Activated CD4-positive, alpha-beta T cell treated with anti-CD3 and anti-CD28 coated beads for 36 hours (primary cell): ENCODE measurements around the gene RIPK3. TPM values are rescaled to one million over a fixed set of nuclear protein-coding genes. Genes with fewer than 3 reads are reported as not detected.
"Not testable (repeated sequence)": the region's sequence is repeated elsewhere in the genome, so short reads cannot be mapped to it uniquely, and the experiment has no call there.

Experiments used
- ATAC-seq: fragments of 200-7000 bp; cut with Tn5 transposase; one replicate; pipeline ENCODE4 v1.10.0; 2021; ENCODE audit warnings: mild to moderate bottlenecking, moderate library complexity
- CTCF ChIA-PET: fragments of 350-600 bp; sonication (Branson Sonifier 250); formaldehyde crosslinking; loops from one replicate; lab custom pipeline; 2021; ENCODE audit warnings: antibody characterized with exemption; lab: Charles Lee
- POLR2A ChIA-PET: fragments of 350-600 bp; sonication (Branson Sonifier 250); formaldehyde crosslinking; loops from one replicate; lab custom pipeline; 2021; ENCODE audit warnings: antibody characterized with exemption, inconsistent platforms; lab: Charles Lee
- DNase-seq: peaks from one replicate; pipeline ENCODE4 v3.0.0-alpha.2; 2020
- H3K27ac Mint-ChIP-seq: one replicate; pipeline ENCODE4 v1.8.0; 2021; ENCODE audit warnings: mixed read lengths
- H3K27me3 Mint-ChIP-seq: one replicate; pipeline ENCODE4 v1.8.0; 2021; ENCODE audit warnings: mixed read lengths
- H3K36me3 Mint-ChIP-seq: one replicate; pipeline ENCODE4 v1.8.0; 2021; ENCODE audit warnings: low read depth, mixed read lengths
- H3K4me1 Mint-ChIP-seq: one replicate; pipeline ENCODE4 v1.8.0; 2021; ENCODE audit warnings: mixed read lengths
- H3K4me3 Mint-ChIP-seq: one replicate; pipeline ENCODE4 v1.8.0; 2021; ENCODE audit warnings: mild to moderate bottlenecking, moderate library complexity, mixed read lengths
- H3K9me3 Mint-ChIP-seq: one replicate; pipeline ENCODE4 v1.8.0; 2021; ENCODE audit warnings: low read depth, mixed read lengths
- intact Hi-C, 2 experiments: fragments of 100-400 bp; cut with DNase I in 1 of 2; cut with micrococcal nuclease in 1 of 2; formaldehyde crosslinking; loops; one replicate each; pipeline versions ENCODE4 v1.14.2 to v1.15.1; 2022 to 2024; cut with DNase I, micrococcal nuclease
- total RNA-seq, 2 experiments: library from RNA; stranded (reverse); gene quantifications; one replicate each; pipeline ENCODE4 v1.2.3, GENCODE V29; 2021

RIPK3 gene
- total RNA-seq, 2 experiments from 2014 or later, result 8.9 to 9.4 TPM

GRCh38 chr14:24361326-24361725, 21.5 kb upstream of the RIPK3 start:
- no peaks in the 10 kb centered on the region for H3K9me3 Mint-ChIP-seq
- no peak overlapping the region for H3K27ac Mint-ChIP-seq
- DNase-seq (no peak), ATAC-seq (no peak)
- ChIA-PET CTCF (interaction anchor here (0.9 to 3.7 kb wide), 11 partner anchors 16 to 730 kb away, joined by 3 to 27 read pairs (median 4); no protein-coding TSS in a partner anchor), POLR2A (no interaction called here)
- H3K4me3 Mint-ChIP-seq, result no peak overlapping the region
- intact Hi-C loops, result no loop called here
- H3K4me1 Mint-ChIP-seq, result peaks cover 11% of the 10 kb centered on the region
- no peaks in the 10 kb centered on the region for H3K36me3 Mint-ChIP-seq
- peaks cover 24% of the 10 kb centered on the region for H3K27me3 Mint-ChIP-seq

GRCh38 chr14:24360281-24360680, 20.5 kb upstream of the RIPK3 start:
- ATAC-seq (no peak), DNase-seq (no peak)
- ChIA-PET CTCF (interaction anchor here (0.9 to 3.7 kb wide), 4 partner anchors 34 to 729 kb away, joined by 3 to 27 read pairs (median 4); no protein-coding TSS in a partner anchor), POLR2A (no interaction called here)
- peaks cover 1% of the 10 kb centered on the region for H3K4me1 Mint-ChIP-seq
- no peaks in the 10 kb centered on the region for H3K9me3 Mint-ChIP-seq
- H3K4me3 Mint-ChIP-seq, result no peak overlapping the region
- no peak overlapping the region for H3K27ac Mint-ChIP-seq
- intact Hi-C loops, result no loop called here
- peaks cover 14% of the 10 kb centered on the region for H3K27me3 Mint-ChIP-seq
- no peaks in the 10 kb centered on the region for H3K36me3 Mint-ChIP-seq

GRCh38 chr14:24356208-24356607, 16.4 kb upstream of the RIPK3 start:
- ATAC-seq, result no peak
- no peak overlapping the region for H3K27ac Mint-ChIP-seq
- CTCF ChIA-PET, result interaction anchor here (0.7 to 1.5 kb wide), 2 partner anchors 23 to 759 kb away, joined by 3 to 6 read pairs; no protein-coding TSS in a partner anchor

GRCh38 chr14:24355009-24355408, 15.2 kb upstream of the RIPK3 start:
- Mint-ChIP-seq H3K4me3 (no peak overlapping the region), H3K27me3 (peaks cover 24% of the 10 kb centered on the region), H3K4me1 (peaks cover 4% of the 10 kb centered on the region), H3K27ac (no peak overlapping the region), H3K9me3 (no peaks in the 10 kb centered on the region), H3K36me3 (no peaks in the 10 kb centered on the region)
- CTCF ChIA-PET, result interaction anchor here (1.0 to 1.5 kb wide), 2 partner anchors 11 to 21 kb away, joined by 5 to 6 read pairs; no protein-coding TSS in a partner anchor
- ATAC-seq (no peak), DNase-seq (no peak)
- POLR2A ChIA-PET, result no interaction called here
- intact Hi-C loops, result no loop called here

More at GRCh38 chr14:24356208-24356607, 16.4 kb upstream of the RIPK3 start:
- intact Hi-C loops, result no loop called here
- H3K4me1 Mint-ChIP-seq, result peaks cover 4% of the 10 kb centered on the region
- no peak for DNase-seq
- peaks cover 19% of the 10 kb centered on the region for H3K27me3 Mint-ChIP-seq
- no peaks in the 10 kb centered on the region for H3K36me3 Mint-ChIP-seq
- no peaks in the 10 kb centered on the region for H3K9me3 Mint-ChIP-seq
- H3K4me3 Mint-ChIP-seq, result no peak overlapping the region
- POLR2A ChIA-PET, result no interaction called here

- H3K4me1 Mint-ChIP-seq, CTCF ChIA-PET, POLR2A ChIA-PET, ATAC-seq, H3K27ac Mint-ChIP-seq, DNase-seq, H3K4me3 Mint-ChIP-seq, H3K9me3 Mint-ChIP-seq, H3K36me3 Mint-ChIP-seq: not testable (repeated sequence)
- intact Hi-C loops, result loop anchor here in 1 of 2 experiments (5.0 kb wide), 1 partner anchor 53 kb away; no protein-coding TSS in a partner anchor
- H3K27me3 Mint-ChIP-seq, result peaks cover 27% of the 10 kb centered on the region
Measured at GRCh38 chr14:24354482-24354825, 14.7 kb upstream of the RIPK3 start.

- no peaks in the 10 kb centered on the region for H3K9me3 Mint-ChIP-seq
- POLR2A ChIA-PET, result no interaction called here
Measured at GRCh38 chr14:24353559-24354481, 14.0 kb upstream of the RIPK3 start.

GRCh38 chr14:24351517-24351916, 11.7 kb upstream of the RIPK3 start:
- Mint-ChIP-seq H3K36me3 (no peaks in the 10 kb centered on the region), H3K4me1 (peaks cover 4% of the 10 kb centered on the region), H3K9me3 (no peaks in the 10 kb centered on the region), H3K27ac (no peak overlapping the region), H3K27me3 (peaks cover 33% of the 10 kb centered on the region), H3K4me3 (no peak overlapping the region)
- ATAC-seq, result no peak
- ChIA-PET POLR2A (interaction anchor here (0.9 kb wide), 1 partner anchor 18 kb away, joined by 4 read pairs; no protein-coding TSS in a partner anchor), CTCF (interaction anchor here (0.8 to 2.2 kb wide), 7 partner anchors 9 to 80 kb away, joined by 3 to 12 read pairs (median 3); partner anchors contain the start of gene KHNYN)
- no peak for DNase-seq
- intact Hi-C loops, result loop anchor here in 1 of 2 experiments (5.0 kb wide), 1 partner anchor 56 kb away; no protein-coding TSS in a partner anchor

More at GRCh38 chr14:24353559-24354481, 14.0 kb upstream of the RIPK3 start:
- no peak overlapping the region for H3K4me3 Mint-ChIP-seq
- DNase-seq (no peak), ATAC-seq (peak; percentile 72)
- peaks cover 4% of the 10 kb centered on the region for H3K4me1 Mint-ChIP-seq
- no peak overlapping the region for H3K27ac Mint-ChIP-seq
- H3K27me3 Mint-ChIP-seq, result peaks cover 29% of the 10 kb centered on the region
- intact Hi-C loops, result loop anchor here in 1 of 2 experiments (5.0 kb wide), 1 partner anchor 53 kb away; no protein-coding TSS in a partner anchor
- no peaks in the 10 kb centered on the region for H3K36me3 Mint-ChIP-seq
- CTCF ChIA-PET, result interaction anchor here (0.7 kb wide), 1 partner anchor 12 kb away, joined by 3 read pairs; no protein-coding TSS in a partner anchor

GRCh38 chr14:24349742-24350141, 10.0 kb upstream of the RIPK3 start:
- ChIA-PET POLR2A (no interaction called here), CTCF (interaction anchor here (0.6 to 0.8 kb wide), 2 partner anchors 11 to 22 kb away, joined by 3 read pairs; no protein-coding TSS in a partner anchor)
- ATAC-seq, result no peak
- no peaks in the 10 kb centered on the region for H3K9me3 Mint-ChIP-seq
- H3K4me3 Mint-ChIP-seq, result no peak overlapping the region
- H3K4me1 Mint-ChIP-seq, result peaks cover 4% of the 10 kb centered on the region
- DNase-seq, result no peak
- H3K27ac Mint-ChIP-seq, result no peak overlapping the region
- no peaks in the 10 kb centered on the region for H3K36me3 Mint-ChIP-seq
- intact Hi-C loops, result loop anchor here in 1 of 2 experiments (5.0 kb wide), 1 partner anchor 58 kb away; no protein-coding TSS in a partner anchor
- peaks cover 35% of the 10 kb centered on the region for H3K27me3 Mint-ChIP-seq

GRCh38 chr14:24348186-24348585, 8.4 kb upstream of the RIPK3 start:
- H3K4me1 Mint-ChIP-seq, result no peaks in the 10 kb centered on the region
- ChIA-PET CTCF (interaction anchor here (0.6 to 1.6 kb wide), 4 partner anchors 9 to 51 kb away, joined by 4 to 7 read pairs (median 4); partner anchors contain the start of gene RIPK3), POLR2A (no interaction called here)
- no peaks in the 10 kb centered on the region for H3K9me3 Mint-ChIP-seq
- H3K4me3 Mint-ChIP-seq, result no peak overlapping the region
- intact Hi-C loops, result no loop called here
- H3K36me3 Mint-ChIP-seq, result no peaks in the 10 kb centered on the region
- peaks cover 36% of the 10 kb centered on the region for H3K27me3 Mint-ChIP-seq
- no peak overlapping the region for H3K27ac Mint-ChIP-seq
- DNase-seq, result no peak
- no peak for ATAC-seq

GRCh38 chr14:24347134-24347533, 7.3 kb upstream of the RIPK3 start:
- POLR2A ChIA-PET, result no interaction called here
- CTCF ChIA-PET, result interaction anchor here (0.6 to 3.2 kb wide), 5 partner anchors 8 to 90 kb away, joined by 3 to 14 read pairs (median 5); partner anchors contain the start of gene RIPK3
- no peak for ATAC-seq

More at GRCh38 chr14:24347134-24347533, 7.3 kb upstream of the RIPK3 start:
- DNase-seq, result no peak
- intact Hi-C loops, result no loop called here
- Mint-ChIP-seq H3K27ac (no peak overlapping the region), H3K36me3 (no peaks in the 10 kb centered on the region), H3K4me3 (no peak overlapping the region), H3K27me3 (peaks cover 32% of the 10 kb centered on the region), H3K4me1 (no peaks in the 10 kb centered on the region), H3K9me3 (no peaks in the 10 kb centered on the region)
